Measurements from ENCODE around the gene FBXW5. TPM values are rescaled to one million over a fixed set of nuclear protein-coding genes. Genes with fewer than 3 reads are reported as not detected.

The FBXW5 gene
- total RNA-seq, 1 donor from 2014 or later: 421 TPM

GRCh38 chr9:136978865-136979544 is 34.5 kb upstream of the FBXW5 start:
- H3K27ac ChIP-seq: no peak overlapping the region
- H3K4me1 ChIP-seq: peaks cover 7 to 8% of the 10 kb centered on the region in 2 donors
- H3K9me3 ChIP-seq: no peaks in the 10 kb centered on the region
- intact Hi-C loops (cut with DNase I): no loop called here
- H3K4me3 ChIP-seq: no peak overlapping the region
- H3K36me3 ChIP-seq: no peaks in the 10 kb centered on the region
- H3K27me3 ChIP-seq: no peaks in the 10 kb centered on the region
- TF ChIP-seq, protein P1, sequence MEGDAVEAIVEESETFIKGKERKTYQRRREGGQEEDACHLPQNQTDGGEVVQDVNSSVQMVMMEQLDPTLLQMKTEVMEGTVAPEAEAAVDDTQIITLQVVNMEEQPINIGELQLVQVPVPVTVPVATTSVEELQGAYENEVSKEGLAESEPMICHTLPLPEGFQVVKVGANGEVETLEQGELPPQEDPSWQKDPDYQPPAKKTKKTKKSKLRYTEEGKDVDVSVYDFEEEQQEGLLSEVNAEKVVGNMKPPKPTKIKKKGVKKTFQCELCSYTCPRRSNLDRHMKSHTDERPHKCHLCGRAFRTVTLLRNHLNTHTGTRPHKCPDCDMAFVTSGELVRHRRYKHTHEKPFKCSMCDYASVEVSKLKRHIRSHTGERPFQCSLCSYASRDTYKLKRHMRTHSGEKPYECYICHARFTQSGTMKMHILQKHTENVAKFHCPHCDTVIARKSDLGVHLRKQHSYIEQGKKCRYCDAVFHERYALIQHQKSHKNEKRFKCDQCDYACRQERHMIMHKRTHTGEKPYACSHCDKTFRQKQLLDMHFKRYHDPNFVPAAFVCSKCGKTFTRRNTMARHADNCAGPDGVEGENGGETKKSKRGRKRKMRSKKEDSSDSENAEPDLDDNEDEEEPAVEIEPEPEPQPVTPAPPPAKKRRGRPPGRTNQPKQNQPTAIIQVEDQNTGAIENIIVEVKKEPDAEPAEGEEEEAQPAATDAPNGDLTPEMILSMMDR (IDR thresholded peaks at IDR 0.05): no peak
- DNase-seq (ENCODE audit: low spot score in 2 of 2): no peak

DNA sequence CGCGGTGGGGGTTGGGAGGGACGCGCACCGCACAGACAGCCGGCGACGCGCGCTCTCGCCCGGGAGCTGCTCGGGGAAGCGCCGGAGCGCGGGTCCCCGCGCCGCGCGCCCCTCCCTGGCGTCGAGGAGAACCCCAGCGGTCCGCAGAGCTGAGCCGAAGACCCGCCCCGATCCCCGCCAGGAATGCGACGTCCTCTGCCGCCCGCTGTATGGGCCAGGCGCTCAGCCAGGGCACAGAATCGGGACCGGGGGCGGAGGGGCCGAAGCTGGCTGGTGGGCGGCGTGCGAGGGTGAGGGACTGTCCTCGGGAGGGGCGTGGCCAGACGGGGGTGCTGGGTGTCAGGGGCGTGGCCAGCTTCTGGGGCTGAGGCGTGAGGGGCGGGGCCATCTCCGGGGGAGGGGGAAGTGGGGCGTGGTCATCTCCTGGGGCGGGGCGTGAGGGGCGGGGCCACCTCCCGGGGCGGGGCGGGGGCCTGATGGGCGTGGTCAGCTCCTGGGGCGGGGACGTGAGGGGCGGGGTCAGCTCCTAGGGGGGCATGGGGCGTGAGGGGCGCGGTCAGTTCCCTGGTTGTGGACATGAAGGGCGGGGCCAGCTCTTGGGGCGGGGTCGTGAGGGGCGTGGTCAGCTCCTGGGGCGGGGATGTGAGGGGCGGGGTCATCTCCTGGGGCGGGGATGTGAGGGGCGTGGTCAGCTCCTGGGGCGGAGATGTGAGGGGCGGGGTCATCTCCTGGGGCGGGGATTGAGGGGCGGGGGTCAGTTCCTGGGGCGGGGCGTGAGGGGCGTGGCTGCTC is 33.7 kb upstream of the FBXW5 start:
- Histone ChIP-seq H3K27ac (no peak overlapping the region), H3K27me3 (no peaks in the 10 kb centered on the region), H3K4me3 (peak overlapping the region; percentile 46 to 73), H3K9me3 (no peaks in the 10 kb centered on the region), H3K36me3 (no peaks in the 10 kb centered on the region), H3K4me1 (peaks cover 7 to 8% of the 10 kb centered on the region in 2 donors)
- TF ChIP-seq, protein P1 (IDR thresholded peaks at IDR 0.05): no peak
- intact Hi-C loops (cut with DNase I): no loop called here
- no peak for DNase-seq (ENCODE audit: low spot score in 2 of 2)

DNA sequence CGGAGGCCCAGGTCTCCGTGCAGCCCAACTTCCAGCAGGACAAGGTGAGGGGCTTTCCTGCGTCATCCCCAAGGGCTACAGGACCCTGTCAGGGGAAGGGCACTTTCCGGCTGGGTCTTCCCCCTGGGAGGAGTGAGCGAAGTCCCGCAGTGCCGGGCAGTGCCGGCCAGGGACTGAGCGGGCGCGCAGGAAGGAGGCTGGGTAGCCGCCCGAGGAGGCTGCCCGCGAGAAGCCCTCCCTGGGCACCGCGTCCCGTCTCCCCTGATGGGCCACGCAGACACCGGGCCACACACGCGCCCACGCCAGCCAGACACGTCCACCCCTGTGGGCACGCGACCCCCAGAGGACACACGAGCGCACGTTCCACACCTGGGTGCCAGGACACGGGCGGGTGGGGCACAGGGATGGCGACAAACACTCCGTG is 33.1 kb upstream of the FBXW5 start:
- intact Hi-C loops (cut with DNase I): no loop called here
- Histone ChIP-seq H3K4me3 (peak overlapping the region; percentile 46 to 73), H3K4me1 (peaks cover 7 to 8% of the 10 kb centered on the region in 2 donors), H3K9me3 (no peaks in the 10 kb centered on the region), H3K27me3 (no peaks in the 10 kb centered on the region), H3K27ac (no peak overlapping the region), H3K36me3 (no peaks in the 10 kb centered on the region)
- no peak for DNase-seq (ENCODE audit: low spot score in 2 of 2)
- TF ChIP-seq, protein P1 (IDR thresholded peaks at IDR 0.05): no peak

- no peak for DNase-seq (ENCODE audit: low spot score in 2 of 2)
- intact Hi-C loops (cut with DNase I): no loop called here
- Histone ChIP-seq H3K27ac (no peak within 1 kb of the TSS), H3K36me3 (no peaks in the 10 kb centered on the region), H3K4me1 (peaks cover 7 to 8% of the 10 kb centered on the region in 2 donors), H3K4me3 (peak within 1 kb of the TSS; percentile 46 to 73), H3K9me3 (no peaks in the 10 kb centered on the region), H3K27me3 (no peaks in the 10 kb centered on the region)
- TF ChIP-seq, protein P1 (IDR thresholded peaks at IDR 0.05): no peak
Measured at GRCh38 chr9:136977223-136977622, 32.7 kb upstream of the FBXW5 start, which contains the start of gene PTGDS. PTGDS (plus strand) TSS chr9:136977504; CDS start chr9:136977579, 75 bp downstream.

DNA sequence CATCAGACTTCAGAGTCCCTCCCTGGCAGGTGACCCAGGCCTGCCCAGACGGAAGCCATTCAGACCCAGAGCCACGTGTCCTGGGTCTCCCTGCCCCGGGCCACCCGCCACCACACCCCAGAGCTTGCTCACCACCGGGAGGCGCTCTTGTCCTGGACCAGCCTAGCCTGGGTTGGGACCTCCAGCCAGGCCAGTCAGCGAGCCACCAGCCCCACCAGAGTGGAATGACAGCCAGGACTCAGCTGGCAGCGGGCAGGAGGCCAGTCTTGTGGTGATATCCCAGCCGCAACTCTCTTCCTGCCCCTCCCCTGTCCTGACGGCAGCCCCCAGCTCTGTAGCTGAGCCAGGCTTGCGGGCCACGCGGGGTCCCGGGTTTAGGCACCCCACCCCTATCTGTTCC is 31.1 kb upstream of the FBXW5 start:
- no peaks in the 10 kb centered on the region for H3K9me3 ChIP-seq
- no peaks in the 10 kb centered on the region for H3K36me3 ChIP-seq
- no peak overlapping the region for H3K4me3 ChIP-seq
- H3K4me1 ChIP-seq: peaks cover 7 to 8% of the 10 kb centered on the region in 2 donors
- H3K27me3 ChIP-seq: no peaks in the 10 kb centered on the region
- no peak overlapping the region for H3K27ac ChIP-seq
- intact Hi-C loops (cut with DNase I): no loop called here
- TF ChIP-seq, protein P1 (IDR thresholded peaks at IDR 0.05): peak in 1 of 3 experiments; percentile 7
- no peak for DNase-seq (ENCODE audit: low spot score in 2 of 2)
